NCI-H146 (cell line): ENCODE results near the gene KCMF1.

ENCODE experiments used
- DNase-seq: peaks from one replicate; lab custom pipeline; 2025; lab: John Stamatoyannopoulos, UW

The KCMF1 gene

DNA sequence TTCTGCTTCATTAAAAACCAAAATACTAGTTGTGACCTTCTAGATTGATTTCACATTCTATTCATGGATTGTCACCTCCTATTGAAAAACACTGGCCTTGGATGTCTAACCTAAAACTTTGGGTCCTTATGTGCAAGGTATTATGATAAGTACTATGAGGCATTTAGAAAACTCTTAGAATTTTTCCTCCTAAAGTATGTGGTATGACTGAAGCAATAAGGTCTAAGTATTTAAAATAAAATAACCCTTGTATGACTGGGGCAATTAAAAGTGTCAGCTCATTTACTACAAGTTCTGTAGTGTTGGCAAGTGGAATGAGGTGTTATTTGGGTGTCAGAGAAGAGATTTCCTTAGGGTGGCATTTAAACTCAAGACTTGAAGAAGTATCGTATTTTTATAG lies 15.1 kb downstream of the KCMF1 start:
- no peak for DNase-seq

GRCh38 chr2:84989422-84989821 lies 18.5 kb downstream of the KCMF1 start:
- DNase-seq, result no peak

DNA sequence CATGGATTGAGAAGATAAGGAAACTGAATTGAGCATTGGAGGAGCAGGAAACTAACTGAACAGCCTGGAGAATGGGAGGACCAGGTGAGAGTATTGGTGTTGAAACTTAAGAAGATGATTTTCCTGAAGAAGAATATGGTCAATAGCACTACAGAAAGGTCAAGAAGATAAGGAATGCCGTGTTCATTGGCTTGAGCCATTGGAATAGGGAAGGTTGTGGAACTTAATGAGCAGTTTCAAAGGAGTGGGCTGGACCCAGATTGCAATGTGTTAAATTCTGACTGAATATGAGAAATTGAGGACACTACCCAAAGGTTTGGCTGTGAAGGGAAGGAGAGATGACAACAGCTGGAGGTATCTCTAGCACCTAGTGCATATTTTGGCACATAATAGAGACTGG lies 19.0 kb downstream of the KCMF1 start:
- no peak for DNase-seq

GRCh38 chr2:84991404-84992160 lies 20.6 kb downstream of the KCMF1 start:
- DNase-seq, result no peak

- DNase-seq, result no peak
Measured at GRCh38 chr2:84995826-84996225, 24.9 kb downstream of the KCMF1 start.

GRCh38 chr2:84996909-84997308 lies 25.9 kb downstream of the KCMF1 start:
- no peak for DNase-seq

GRCh38 chr2:84999553-84999955 lies 28.6 kb downstream of the KCMF1 start:
- DNase-seq, result no peak

DNA sequence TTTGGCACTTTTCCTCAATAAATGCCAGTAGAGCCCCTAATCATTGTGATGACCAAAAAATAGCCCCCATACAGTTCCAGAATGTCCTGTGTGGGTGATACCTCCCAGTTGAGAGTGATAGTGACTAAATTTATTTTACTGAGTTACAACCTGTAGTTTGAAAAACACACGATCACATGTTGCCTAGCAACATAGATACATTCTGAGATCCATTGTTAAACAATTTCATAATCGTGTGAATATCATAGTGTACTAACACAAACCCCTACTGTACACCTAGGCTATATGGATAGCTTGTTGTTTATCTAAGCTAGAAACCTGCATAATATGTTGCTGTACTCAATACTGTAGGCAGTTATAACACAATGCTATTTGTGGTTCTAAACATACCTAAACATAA lies 30.6 kb downstream of the KCMF1 start:
- DNase-seq, result no peak

DNA sequence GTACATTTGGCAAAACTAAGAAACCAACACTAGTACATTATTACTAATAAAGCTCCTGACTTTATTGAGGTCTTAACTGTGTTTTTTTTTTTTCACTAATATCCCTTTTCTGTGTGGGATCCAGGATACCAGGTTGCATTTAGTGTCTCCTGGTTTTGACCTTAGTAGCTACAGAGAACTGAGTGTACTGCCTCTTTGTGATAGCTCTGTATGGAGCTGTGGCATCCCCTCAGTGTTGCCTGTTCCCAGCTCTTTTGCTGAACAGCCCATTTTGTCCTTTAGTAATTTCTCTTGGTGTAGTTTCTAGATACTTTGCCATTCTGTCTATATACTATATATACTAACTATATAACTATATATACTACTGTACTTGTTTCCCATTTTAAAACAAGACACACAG lies 31.6 kb downstream of the KCMF1 start:
- DNase-seq, result no peak

DNA sequence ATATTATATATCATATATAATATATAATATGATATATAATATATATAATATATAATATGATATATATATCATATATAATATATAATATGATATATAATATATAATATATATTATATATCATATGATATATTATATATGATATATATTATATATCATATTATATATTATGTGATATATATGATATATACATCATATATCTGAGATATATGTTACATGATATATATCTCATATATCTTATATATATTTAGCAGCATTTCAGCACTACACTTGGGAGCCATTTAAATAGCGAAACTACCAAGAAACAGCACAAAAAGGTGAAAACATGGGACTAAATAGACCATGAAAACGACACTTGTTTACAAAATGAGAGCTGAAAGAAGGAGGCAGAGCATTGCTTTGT lies 37.3 kb downstream of the KCMF1 start:
- DNase-seq, result no peak

GRCh38 chr2:85009019-85009618 lies 38.2 kb downstream of the KCMF1 start:
- DNase-seq, result no peak

GRCh38 chr2:85010404-85010803 lies 39.4 kb downstream of the KCMF1 start:
- no peak for DNase-seq

- no peak for DNase-seq
Measured at GRCh38 chr2:85011098-85011497, 40.1 kb downstream of the KCMF1 start.

GRCh38 chr2:85011747-85012146 lies 40.8 kb downstream of the KCMF1 start:
- DNase-seq, result no peak

DNA sequence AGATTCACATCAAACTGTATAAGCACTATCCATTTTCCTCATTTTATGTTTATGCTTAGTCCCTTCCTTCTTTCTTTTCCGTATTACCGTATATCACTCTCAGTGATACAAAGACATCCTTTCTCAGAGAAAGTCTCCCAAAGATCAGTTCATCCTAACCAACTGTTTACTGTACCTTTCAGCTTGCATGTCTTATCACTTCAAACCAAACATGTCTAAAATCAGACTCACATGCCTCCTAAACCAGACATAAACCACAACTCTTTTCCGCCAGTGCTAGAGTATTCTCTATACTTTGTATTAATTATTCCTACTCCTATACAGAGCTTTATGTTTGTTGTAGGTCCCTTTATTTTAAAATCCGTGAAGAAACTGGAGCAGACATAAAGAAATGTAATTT lies 41.5 kb downstream of the KCMF1 start:
- no peak for DNase-seq

- DNase-seq, result no peak
Measured at GRCh38 chr2:85012855-85013254, 41.9 kb downstream of the KCMF1 start.

GRCh38 chr2:85015653-85016360 lies 44.8 kb downstream of the KCMF1 start:
- no peak for DNase-seq

GRCh38 chr2:85016446-85016845 lies 45.5 kb downstream of the KCMF1 start:
- no peak for DNase-seq

GRCh38 chr2:85017411-85018048 lies 46.6 kb downstream of the KCMF1 start:
- DNase-seq, result no peak

DNA sequence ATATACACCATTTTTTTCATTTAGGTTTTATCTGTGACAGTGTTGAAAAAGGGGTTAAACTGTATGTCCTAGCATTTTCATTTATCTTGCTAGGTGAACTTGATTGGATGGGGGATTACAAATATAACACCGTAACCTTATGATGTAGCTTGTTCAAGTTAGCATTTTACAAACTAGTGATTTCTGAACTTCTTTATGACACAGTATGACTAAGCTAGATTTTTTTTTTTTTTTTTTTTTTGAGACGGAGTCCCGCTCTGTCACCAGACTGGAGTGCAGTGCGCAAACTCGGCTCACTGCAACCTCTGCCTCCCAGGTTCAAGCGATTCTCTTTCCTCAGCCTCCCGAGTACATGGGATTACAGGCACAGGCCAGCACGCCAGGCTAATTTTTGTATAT lies 47.1 kb downstream of the KCMF1 start:
- no peak for DNase-seq

DNA sequence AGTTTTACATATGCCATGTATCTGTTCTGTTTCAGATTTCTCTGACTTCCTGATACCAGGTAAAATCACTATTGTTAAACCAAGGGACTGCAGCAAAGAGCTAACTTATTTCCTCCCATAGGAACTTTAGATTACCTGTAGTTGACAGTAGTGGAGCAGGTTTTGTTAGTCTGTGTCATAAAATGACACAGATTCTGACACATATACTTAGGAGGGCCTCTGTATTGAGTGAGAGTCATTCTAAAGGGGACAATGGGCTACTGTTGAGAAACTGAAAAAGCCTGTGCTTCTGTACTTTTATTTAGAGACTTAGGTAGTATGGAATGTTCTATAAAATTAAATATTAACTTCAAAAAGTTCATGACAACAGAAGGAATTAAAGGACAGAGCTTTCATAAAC lies 48.2 kb downstream of the KCMF1 start:
- DNase-seq, result no peak

- no peak for DNase-seq
Measured at GRCh38 chr2:85022232-85022631, 51.3 kb downstream of the KCMF1 start.
